Mesendoderm (in vitro differentiated cells): ENCODE measurements around the gene PAK4.

Experiments used
- DNase-seq: peaks from one replicate; pipeline ENCODE4 v3.0.0; 2013
- H2AK5ac ChIP-seq: 2 replicates; pipeline ENCODE4 v1.6.1; 2013; ENCODE audit warnings: low read length, inconsistent platforms
- H2BK120ac ChIP-seq: 2 replicates; pipeline ENCODE4 v1.6.1; 2013; ENCODE audit warnings: low read depth, mild to moderate bottlenecking, low read length, moderate library complexity, mixed read lengths
- H2BK15ac ChIP-seq: replicated peaks from 2 replicates; pipeline ENCODE4 v1.6.1; 2013; ENCODE audit warnings: low read depth, mild to moderate bottlenecking, moderate library complexity
- H2BK5ac ChIP-seq: 2 replicates; pipeline ENCODE4 v1.6.1; 2013; ENCODE audit warnings: low read length, inconsistent platforms
- H3K18ac ChIP-seq: 2 replicates; pipeline ENCODE4 v1.6.1; 2013; ENCODE audit warnings: mild to moderate bottlenecking, low read length, mixed read lengths
- H3K23ac ChIP-seq: one replicate; pipeline ENCODE4 v1.6.1; 2013; ENCODE audit warnings: low read length
- H3K27ac ChIP-seq: 2 replicates; pipeline ENCODE4 v1.5.1; 2013; ENCODE audit warnings: low read depth, mild to moderate bottlenecking, inconsistent platforms, low read length, moderate library complexity
- H3K27me3 ChIP-seq: 2 replicates; pipeline ENCODE4 v1.6.1; 2013; ENCODE audit warnings: low read length, control low read depth, mild to moderate bottlenecking, inconsistent platforms; ENCODE audit not compliant: insufficient read depth, poor library complexity
- H3K36me3 ChIP-seq: 2 replicates; pipeline ENCODE4 v1.6.1; 2013; ENCODE audit warnings: low read length, inconsistent platforms; ENCODE audit not compliant: control insufficient read depth, insufficient read depth
- H3K4ac ChIP-seq: one replicate; pipeline ENCODE4 v1.6.1; 2013; ENCODE audit warnings: low read depth, mild to moderate bottlenecking, low read length, moderate library complexity
- H3K4me1 ChIP-seq: 2 replicates; pipeline ENCODE4 v1.6.1; 2013; ENCODE audit warnings: low read depth, low read length, inconsistent platforms; ENCODE audit not compliant: control insufficient read depth
- H3K4me2 ChIP-seq: 2 replicates; pipeline ENCODE4 v1.6.1; 2013; ENCODE audit warnings: low read length
- H3K4me3 ChIP-seq: 2 replicates; pipeline ENCODE4 v1.5.1; 2013; ENCODE audit warnings: mild to moderate bottlenecking, low read length
- H3K56ac ChIP-seq: one replicate; pipeline ENCODE4 v1.6.1; 2013; ENCODE audit warnings: low read length
- H3K79me1 ChIP-seq: 2 replicates; pipeline ENCODE4 v1.6.1; 2013; ENCODE audit warnings: low read length, inconsistent platforms
- H3K79me2 ChIP-seq: 2 replicates; pipeline ENCODE4 v1.6.1; 2013; ENCODE audit warnings: mild to moderate bottlenecking, low read length; ENCODE audit not compliant: control insufficient read depth, insufficient read depth
- H3K9ac ChIP-seq: 2 replicates; pipeline ENCODE4 v1.6.1; 2013; ENCODE audit warnings: low read length, inconsistent platforms
- H4K5ac ChIP-seq: one replicate; pipeline ENCODE4 v1.6.1; 2013; ENCODE audit warnings: low read length
- H4K8ac ChIP-seq: one replicate; pipeline ENCODE4 v1.6.1; 2013; ENCODE audit warnings: low read depth, mild to moderate bottlenecking, control low read depth, low read length, moderate library complexity
- WGBS: extraction: QIAGEN DNeasy Blood & Tissue Kit; methylation state at CpG from one replicate; pipeline ENCODE4 v1.1.7; 2013; ENCODE audit warnings: low lambda C conversion rate, missing lambda C conversion rate; ENCODE audit not compliant: insufficient coverage; ENCODE audit errors: extremely low coverage; 5-methylcytosine and 5-hydroxymethylcytosine counted together

PAK4 gene

GRCh38 chr19:39082745-39083598 is 42.6 kb upstream of the PAK4 start:
- Histone ChIP-seq H3K79me2 (no peaks in the 10 kb centered on the region), H4K5ac (no peak overlapping the region), H2AK5ac (no peak overlapping the region), H3K36me3 (no peaks in the 10 kb centered on the region), H2BK15ac (no peak overlapping the region), H3K4ac (no peak overlapping the region), H3K27ac (no peak overlapping the region), H4K8ac (no peak overlapping the region), H3K9ac (no peak overlapping the region), H3K23ac (no peak overlapping the region), H3K4me3 (no peak overlapping the region), H3K4me2 (no peak overlapping the region), H3K56ac (no peak overlapping the region), H2BK120ac (no peak overlapping the region), H3K18ac (no peak overlapping the region), H3K4me1 (no peaks in the 10 kb centered on the region), H2BK5ac (no peak overlapping the region), H3K79me1 (no peaks in the 10 kb centered on the region), H3K27me3 (peaks cover 26% of the 10 kb centered on the region)
- no CpG with 5 or more reads among the region's 15 CpGs for WGBS
- DNase-seq, result no peak

GRCh38 chr19:39083599-39083982 is 42.0 kb upstream of the PAK4 start:
- Histone ChIP-seq H3K4ac (no peak overlapping the region), H3K4me3 (no peak overlapping the region), H2BK5ac (no peak overlapping the region), H3K27ac (no peak overlapping the region), H3K36me3 (no peaks in the 10 kb centered on the region), H3K4me1 (no peaks in the 10 kb centered on the region), H3K23ac (no peak overlapping the region), H2BK120ac (no peak overlapping the region), H3K18ac (no peak overlapping the region), H3K9ac (no peak overlapping the region), H3K79me2 (no peaks in the 10 kb centered on the region), H3K56ac (no peak overlapping the region), H4K8ac (no peak overlapping the region), H2BK15ac (no peak overlapping the region), H3K79me1 (no peaks in the 10 kb centered on the region), H3K27me3 (peaks cover 26% of the 10 kb centered on the region), H4K5ac (no peak overlapping the region), H2AK5ac (no peak overlapping the region), H3K4me2 (peak overlapping the region; percentile 42)
- DNase-seq, result no peak
- WGBS, result no CpG with 5 or more reads among the region's 14 CpGs

GRCh38 chr19:39083983-39084731 is 41.4 kb upstream of the PAK4 start, which contains the start of gene ACP7:
ACP7 (plus strand) TSS chr19:39084368; CDS start chr19:39085270, 902 bp downstream.
- Histone ChIP-seq H4K5ac (no peak within 1 kb of the TSS), H3K56ac (no peak within 1 kb of the TSS), H2BK5ac (no peak within 1 kb of the TSS), H3K4me2 (peak within 1 kb of the TSS; percentile 42), H3K79me1 (no peaks in the 10 kb centered on the region), H3K4me3 (no peak within 1 kb of the TSS), H2AK5ac (no peak within 1 kb of the TSS), H3K79me2 (no peaks in the 10 kb centered on the region), H3K23ac (no peak within 1 kb of the TSS), H3K4me1 (no peaks in the 10 kb centered on the region), H4K8ac (no peak within 1 kb of the TSS), H2BK120ac (no peak within 1 kb of the TSS), H2BK15ac (no peak within 1 kb of the TSS), H3K9ac (peak within 1 kb of the TSS; percentile 45), H3K4ac (no peak within 1 kb of the TSS), H3K27ac (no peak within 1 kb of the TSS), H3K18ac (peak within 1 kb of the TSS; percentile 11), H3K36me3 (no peaks in the 10 kb centered on the region), H3K27me3 (peaks cover 26% of the 10 kb centered on the region)
- WGBS, result no CpG with 5 or more reads among the region's 54 CpGs
- DNase-seq, result no peak

GRCh38 chr19:39084732-39085080 is 40.9 kb upstream of the PAK4 start:
- Histone ChIP-seq H2AK5ac (no peak overlapping the region), H3K27ac (no peak overlapping the region), H3K79me1 (no peaks in the 10 kb centered on the region), H3K56ac (no peak overlapping the region), H2BK5ac (no peak overlapping the region), H3K4ac (no peak overlapping the region), H3K9ac (no peak overlapping the region), H3K4me1 (no peaks in the 10 kb centered on the region), H3K4me3 (no peak overlapping the region), H4K8ac (no peak overlapping the region), H2BK15ac (no peak overlapping the region), H3K27me3 (peaks cover 26% of the 10 kb centered on the region), H4K5ac (no peak overlapping the region), H2BK120ac (no peak overlapping the region), H3K23ac (no peak overlapping the region), H3K79me2 (no peaks in the 10 kb centered on the region), H3K18ac (no peak overlapping the region), H3K36me3 (no peaks in the 10 kb centered on the region), H3K4me2 (no peak overlapping the region)
- DNase-seq, result no peak
- no CpG with 5 or more reads among the region's 7 CpGs for WGBS

- H3K27me3 ChIP-seq, result peaks cover 26% of the 10 kb centered on the region
- no peak overlapping the region for H3K4me3 ChIP-seq
Observed at GRCh38 chr19:39085392-39085791, 40.2 kb upstream of the PAK4 start.

More at GRCh38 chr19:39085392-39085791, 40.2 kb upstream of the PAK4 start:
- Histone ChIP-seq H3K9ac (no peak overlapping the region), H3K79me1 (no peaks in the 10 kb centered on the region), H2BK15ac (no peak overlapping the region), H3K27ac (no peak overlapping the region), H4K5ac (no peak overlapping the region), H2AK5ac (no peak overlapping the region), H2BK120ac (no peak overlapping the region), H4K8ac (no peak overlapping the region), H3K4me2 (no peak overlapping the region), H3K79me2 (no peaks in the 10 kb centered on the region), H3K4me1 (no peaks in the 10 kb centered on the region), H3K36me3 (no peaks in the 10 kb centered on the region), H3K18ac (no peak overlapping the region), H2BK5ac (no peak overlapping the region), H3K23ac (no peak overlapping the region), H3K4ac (no peak overlapping the region), H3K56ac (no peak overlapping the region)
- DNase-seq, result no peak
- no CpG with 5 or more reads among the region's 8 CpGs for WGBS
